ENCODE results near the gene IMPDH1.

Gene IMPDH1

DNA sequence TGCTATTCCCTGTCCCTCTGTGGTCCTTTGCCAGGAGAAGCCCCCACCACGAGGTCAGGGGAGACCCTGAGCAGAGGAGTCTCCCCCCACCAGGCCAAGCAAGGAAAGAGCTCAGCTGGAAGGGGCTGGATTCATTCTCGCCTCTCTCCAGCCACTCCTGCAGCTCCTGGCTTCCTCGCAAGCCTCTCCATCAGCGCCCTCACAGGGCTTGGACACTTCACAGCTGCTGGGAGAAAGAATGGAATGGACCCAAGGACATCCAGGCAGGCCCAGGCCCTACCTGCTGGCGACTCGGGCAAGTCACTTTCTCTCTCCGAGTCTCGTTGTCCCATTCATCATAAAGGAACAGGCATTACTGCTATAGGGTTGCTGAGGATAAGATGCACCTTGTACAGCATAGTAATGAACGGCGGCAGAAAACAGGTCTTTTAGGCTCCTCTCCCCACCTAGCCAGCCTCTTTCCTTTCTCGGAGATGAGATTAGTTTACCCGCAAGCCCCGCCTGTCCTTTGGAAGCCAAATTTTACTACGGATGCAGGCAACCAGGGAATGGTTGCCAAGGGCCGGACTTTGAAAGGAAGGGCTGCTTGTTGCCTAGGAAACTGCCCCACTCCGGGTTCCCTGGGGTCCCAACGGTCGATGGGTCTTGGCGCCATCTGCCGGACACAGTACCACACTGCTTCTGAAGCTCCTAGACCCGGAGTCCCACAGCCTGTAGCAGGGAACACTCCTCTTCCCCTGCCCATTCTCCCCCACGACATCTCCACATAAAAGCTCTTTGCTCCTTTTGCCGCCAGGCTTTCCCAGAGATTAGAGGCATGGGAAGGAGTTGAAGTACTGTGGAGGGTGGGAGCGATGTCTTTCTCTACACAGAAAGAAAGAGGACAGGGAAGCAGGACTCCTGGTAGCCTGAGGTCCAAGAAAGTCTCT lies 22.3 kb downstream of the IMPDH1 start:
- peak; percentile 79 for DNase-seq (ENCODE audit: low read depth)

DNA sequence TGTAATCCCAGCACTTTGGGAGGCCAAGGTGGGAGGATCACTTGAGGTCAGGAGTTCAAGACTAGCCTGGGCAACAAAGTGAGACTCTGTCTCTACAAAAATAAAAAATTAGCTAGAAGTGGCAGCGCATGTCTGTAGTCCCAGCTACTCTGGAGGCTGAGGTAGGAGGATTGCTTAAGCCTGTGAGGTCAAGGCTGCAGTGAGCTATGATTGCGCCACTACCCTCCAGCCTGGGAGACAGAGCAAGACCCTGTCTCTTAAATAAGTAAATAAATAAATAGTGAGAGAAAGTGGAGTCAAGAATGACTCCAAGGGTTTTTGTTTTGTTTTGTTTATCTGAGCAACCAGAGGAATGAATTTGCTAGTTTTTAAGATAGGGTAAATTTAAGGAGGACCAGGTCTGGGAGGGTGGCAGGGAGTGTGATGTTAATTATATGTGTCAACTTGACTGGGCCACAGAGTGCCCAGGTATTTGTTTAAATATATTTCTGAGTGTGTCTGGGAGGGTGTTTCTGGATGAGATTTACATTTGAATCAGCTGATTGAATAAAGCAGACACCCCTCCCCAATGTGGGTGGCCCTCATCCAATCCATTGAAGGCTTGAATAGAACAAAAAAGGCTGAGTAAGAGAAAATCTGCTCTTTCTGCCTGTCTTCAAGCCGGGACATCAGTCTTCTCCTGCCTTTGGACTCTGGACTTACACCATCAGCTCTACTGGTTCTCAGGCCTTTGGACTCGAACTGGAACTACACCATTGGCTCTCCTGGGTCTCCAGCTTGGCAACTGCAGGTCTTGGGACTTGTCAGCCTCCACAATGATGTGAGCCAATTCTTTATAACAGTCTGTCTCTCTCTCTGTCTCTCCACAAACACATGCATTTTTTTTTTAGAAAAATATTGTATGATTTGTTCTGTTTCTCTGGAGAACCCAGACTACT lies 23.5 kb downstream of the IMPDH1 start:
- no peak for DNase-seq (ENCODE audit: low read depth)

DNA sequence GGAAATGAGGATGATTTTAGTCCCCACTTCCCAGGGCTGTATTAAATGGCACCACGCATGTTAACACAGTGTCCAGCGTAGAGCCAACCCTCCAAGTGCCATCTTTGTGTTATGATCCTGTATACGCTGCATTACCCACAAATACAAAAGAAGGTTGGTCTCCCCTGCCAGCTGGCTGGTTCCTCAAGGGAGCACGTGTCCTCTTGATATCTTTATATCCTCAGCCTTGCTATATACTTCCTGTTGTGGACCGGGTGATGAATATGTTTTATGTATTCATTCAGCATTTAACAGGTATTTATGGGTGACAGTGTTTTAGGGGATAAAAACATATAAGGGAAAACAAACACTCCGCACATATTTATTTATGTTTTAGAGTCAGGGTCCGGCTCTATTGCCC lies 25.1 kb downstream of the IMPDH1 start:
- no peak for DNase-seq (ENCODE audit: low read depth)

DNA sequence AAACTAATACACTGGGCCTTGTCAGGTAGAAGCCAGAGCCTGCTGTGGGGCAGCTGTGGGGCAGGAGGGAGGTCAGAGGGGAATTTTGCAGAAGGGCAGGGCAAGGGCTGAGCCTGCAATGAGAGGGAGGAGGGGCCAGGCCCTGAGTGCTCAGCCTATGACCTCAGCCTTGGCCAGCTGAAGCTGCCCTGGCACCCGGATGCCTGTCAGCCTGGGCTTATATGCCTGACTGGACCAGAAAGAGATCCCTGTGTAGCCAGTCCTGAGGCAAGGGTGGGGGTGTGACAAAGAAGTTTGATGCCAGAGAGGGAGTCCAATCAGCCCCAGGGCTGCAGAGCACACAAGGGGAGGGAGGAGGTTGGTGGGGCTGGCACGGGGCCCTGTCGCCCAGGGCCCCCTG lies 26.0 kb downstream of the IMPDH1 start:
- no peak for DNase-seq (ENCODE audit: low read depth)

DNA sequence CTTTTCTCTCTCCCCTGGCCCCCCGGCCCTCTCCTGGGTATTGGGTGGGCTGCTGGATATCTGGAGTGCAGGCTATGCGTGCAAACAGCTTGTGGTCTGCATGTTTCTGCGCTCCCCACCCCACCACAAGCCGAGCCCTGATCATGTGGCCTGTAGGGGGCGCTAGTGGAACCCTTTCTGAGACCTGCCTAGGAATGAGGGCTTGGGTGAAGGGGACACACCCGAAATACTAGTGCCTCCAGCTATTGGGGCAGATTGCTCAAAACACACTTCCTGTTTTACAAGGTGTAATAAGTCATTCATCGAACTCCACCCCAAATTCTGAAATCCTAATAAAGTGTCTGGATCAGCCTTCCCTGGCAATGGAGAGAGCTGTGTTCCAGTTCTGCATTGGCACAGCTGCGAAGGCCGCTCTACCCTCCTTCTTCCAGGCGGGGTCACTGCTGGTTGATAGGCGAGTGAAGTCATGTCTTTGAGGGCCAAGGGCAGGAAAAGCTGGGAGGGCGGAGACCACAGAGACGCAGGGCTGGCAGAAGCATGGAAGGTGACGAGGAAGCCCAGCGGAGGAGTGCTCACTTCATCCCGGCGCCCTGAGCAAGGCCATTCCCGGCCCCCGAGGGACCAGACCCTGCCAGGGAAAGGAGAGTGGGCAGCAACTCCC lies 28.5 kb downstream of the IMPDH1 start:
- DNase-seq (ENCODE audit: low read depth), result no peak

DNA sequence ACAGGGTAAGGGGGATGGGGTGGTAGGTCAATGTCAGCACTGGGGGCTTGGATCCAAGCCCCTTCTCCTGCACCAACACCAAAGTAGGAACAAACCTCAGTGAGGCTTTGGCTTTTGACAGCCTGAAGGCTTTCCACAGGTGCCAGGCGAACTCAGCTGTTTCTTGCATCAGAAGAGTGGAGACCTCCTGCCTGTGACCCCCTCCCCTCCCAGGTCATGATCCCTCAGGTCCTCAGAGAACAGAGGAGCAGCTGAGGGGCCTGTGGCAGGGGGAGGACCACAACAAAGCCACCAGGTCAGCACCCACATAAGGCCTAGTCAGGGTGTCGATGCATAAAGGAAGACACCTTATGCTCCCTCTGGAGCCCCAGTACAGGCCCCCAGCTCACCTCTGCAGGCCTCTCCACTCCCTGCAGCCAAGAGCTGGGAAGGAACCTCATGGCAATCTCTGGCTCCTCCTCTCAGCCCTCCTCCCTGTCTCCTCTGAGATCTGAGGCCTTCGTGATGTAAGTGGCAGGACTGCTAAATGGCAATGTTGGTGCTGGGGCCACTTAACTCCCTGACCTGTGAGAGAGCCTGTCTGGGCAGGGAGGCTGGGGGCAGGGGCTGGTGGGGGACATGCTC lies 29.2 kb downstream of the IMPDH1 start:
- DNase-seq (ENCODE audit: low read depth), result no peak

DNA sequence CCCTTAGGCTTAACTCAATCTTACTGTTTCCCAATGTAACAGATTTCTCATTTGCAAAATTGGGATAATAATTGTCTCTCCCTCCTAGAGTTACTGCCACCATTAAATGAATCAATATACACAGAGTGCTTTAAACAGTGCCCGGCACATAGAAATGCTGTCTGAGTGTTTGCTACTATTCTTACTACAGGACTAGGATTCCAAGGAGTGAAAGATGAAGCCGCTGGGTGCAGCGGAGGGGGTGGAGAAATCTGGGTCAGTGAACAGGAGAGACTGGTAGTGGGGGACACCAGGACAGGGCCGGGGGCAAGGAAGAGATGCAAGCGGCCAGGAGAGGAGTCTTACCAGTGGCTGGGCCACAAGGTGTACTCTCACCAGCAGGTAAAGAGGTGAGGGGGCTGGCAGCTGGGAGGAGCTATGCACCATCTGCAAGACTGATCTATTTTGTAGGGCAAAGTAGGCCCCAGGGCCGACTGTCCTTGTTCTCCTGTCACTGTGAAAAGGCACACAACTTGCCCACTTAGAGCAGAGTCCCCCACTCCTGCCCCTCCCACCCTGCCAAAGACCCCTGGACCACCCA lies 29.8 kb downstream of the IMPDH1 start:
- no peak for DNase-seq (ENCODE audit: low read depth)

DNA sequence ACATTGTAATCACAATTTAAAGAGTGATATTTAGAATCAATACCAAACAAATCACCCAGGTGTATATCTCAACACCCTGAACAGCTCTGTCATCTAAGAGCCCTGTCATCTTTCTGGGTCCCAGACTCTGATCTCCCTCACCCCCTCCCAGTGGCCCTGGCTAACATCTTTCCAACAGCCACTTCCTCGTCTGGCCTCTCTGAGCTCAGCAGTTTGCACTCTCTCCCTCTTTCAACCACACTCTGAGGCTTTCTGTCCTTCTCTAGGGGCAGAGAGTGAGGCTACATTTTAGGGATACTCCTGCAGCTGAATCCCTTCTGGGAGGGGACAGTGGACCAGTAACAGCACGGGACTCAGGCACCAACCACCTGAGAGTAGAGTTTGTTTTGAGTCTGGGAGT lies 31.1 kb downstream of the IMPDH1 start:
- DNase-seq (ENCODE audit: low read depth), result no peak

DNA sequence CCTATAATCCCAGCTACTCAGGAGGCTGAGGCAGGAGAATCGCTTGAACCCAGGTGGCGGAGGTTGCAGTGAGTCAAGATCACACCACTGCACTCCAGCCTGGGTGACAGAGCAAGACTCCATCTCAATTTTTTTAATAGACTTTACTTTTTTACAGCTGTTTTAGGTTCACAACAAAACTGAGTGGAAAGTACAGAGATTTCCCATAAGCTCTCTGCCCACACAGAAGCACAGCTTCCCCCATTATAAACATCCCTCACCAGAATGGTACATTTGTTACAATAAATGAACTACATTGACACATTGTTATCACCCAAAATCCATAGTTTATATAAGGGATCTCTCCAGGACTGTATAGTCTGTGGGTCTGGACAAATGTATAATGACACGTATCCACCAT lies 33.7 kb downstream of the IMPDH1 start:
- no peak for DNase-seq (ENCODE audit: low read depth)

DNA sequence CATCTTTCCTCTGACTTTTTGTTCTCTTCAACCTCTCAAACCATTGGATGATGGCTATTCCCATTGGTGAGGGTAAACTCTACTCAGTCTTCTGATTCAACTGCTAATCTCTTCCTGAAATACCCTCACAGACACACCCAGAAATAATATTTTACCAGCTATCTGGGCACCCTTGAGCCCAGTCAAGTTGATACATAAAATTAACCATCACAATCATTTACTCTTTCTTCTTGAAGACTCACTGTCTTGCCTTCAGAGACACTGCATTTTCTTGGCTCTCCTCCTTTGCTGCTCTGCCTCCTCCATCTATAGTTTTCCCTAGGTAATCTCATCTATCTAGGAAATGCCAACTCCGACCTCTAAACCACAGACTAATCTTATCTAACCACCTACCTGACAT lies 35.7 kb downstream of the IMPDH1 start:
- DNase-seq (ENCODE audit: low read depth), result no peak

DNA sequence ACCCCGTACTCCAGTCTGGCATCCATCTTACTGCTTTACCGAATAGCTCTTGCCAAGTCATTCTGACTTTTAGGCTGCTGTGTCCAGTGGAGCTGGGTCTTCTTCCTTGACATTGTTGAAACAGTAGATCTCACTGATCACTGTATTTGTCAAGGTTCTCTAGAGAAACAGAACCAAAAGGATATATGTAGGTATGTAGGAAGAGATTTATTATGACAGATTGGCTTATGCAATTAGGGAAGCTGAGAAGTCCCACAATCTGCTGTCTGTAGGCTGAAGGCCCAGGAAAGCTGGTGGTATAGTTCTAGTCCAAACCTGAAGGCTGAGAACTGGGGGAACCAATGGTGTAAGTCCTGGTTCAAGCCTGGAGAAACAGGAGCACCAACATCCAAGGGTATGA lies 36.2 kb downstream of the IMPDH1 start:
- DNase-seq (ENCODE audit: low read depth), result no peak

DNA sequence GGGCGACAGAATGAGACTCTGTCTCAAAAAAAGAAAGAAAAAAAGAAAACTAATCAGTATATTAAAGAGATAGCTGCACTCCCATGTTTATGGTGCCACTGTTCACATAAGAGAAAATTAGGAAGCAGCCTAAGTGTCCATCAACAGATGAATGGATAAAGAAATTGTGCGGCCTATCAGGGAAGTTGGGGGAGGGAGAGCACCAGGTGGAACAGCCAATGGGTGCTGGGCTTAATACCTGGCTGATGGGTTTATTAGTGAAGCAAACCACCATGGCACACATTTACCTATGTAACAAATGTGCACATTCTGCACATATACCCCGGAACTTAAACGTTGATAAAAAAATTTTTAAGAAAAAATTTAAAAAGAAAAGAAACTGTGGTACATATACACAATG lies 39.3 kb downstream of the IMPDH1 start:
- no peak for DNase-seq (ENCODE audit: low read depth)

DNA sequence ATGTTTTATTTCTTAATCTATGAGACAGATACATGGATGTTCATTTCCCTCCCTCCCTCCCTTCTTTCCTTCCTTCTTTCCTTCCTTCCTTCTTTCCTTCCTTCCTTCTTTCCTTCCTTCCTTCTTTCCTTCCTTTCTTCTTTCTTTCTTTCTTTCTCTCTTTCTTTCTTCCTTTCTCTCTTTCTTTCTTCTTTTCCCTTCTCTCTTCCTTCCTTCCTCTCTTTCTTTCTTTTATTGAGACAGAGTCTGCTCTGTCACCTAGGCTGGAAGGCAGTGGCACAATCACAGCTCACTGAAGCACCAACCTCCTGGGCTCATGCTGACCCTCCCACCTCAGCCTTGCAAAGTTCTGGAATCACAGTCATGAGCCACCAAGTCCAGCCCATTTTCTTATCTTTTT lies 42.8 kb downstream of the IMPDH1 start:
- DNase-seq (ENCODE audit: low read depth), result no peak

DNA sequence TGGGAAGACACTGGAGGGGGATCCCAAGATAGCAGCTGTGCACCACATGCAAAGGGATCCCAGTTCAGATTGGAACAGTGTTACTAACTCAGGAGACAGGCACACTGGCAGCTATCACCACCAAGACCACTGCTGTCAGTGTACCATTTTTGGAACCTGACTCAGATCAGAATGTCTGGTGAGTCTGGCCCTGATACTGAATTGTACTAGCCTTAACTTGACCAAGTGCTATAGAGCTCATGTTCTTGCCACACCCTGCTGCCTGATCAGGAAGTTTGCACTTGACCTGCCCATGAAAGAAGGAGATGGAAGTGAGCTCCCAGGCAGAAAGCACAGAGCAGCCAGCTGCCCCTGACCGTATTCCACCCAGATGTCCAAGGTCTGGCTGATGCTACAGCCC lies 43.5 kb downstream of the IMPDH1 start:
- DNase-seq (ENCODE audit: low read depth), result no peak

DNA sequence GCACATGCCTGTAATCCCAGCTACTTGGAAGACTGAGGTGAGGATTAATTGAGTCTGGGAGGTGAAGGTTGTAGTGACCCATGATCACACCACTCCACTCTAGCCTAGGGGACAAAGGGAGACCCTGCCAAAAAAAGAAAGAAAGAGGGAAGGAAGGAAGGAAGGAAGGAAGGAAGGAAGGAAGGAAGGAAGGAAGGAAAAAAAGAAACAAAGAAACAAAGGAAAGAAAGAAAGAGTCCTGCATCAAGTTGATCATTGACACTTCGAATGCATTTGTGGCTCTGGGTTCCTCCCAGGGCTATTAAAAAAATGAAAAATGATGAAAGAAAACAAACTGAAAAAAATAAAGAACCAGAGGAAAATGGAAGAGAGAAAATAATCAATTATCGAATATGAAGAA lies 44.4 kb downstream of the IMPDH1 start:
- no peak for DNase-seq (ENCODE audit: low read depth)

DNA sequence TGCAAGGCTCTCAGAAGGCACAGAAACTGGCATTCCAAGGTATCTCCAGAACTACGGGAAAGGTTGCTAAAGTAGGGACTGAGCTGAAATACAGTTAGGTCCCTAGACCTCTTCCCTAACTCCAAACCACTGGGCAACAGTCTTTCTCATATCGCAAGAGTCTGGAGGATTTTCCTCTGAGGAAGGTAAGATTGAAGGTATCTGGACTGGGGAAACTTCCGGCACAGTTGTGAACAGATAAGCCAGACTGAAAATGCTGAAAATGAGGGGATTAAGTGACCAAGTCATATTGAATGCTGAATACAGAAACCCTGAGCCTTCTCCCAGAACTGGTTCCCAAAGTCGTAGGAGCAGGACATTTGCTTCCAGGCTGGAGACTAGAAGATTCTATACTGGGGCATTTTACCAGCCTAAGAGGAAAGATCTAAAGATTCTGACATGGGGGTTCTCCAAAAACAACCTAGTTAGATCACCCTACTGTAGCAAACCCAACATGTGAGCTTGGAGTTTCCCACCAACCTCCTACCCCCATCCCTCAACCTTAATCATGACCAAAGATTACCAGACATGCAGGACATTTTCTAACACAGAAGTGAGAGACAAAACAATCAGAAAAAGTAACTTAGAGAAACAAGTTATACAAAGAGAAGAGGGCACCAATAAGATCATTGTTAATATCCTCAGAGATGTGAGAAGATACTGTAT lies 45.5 kb downstream of the IMPDH1 start:
- no peak for DNase-seq (ENCODE audit: low read depth)

DNA sequence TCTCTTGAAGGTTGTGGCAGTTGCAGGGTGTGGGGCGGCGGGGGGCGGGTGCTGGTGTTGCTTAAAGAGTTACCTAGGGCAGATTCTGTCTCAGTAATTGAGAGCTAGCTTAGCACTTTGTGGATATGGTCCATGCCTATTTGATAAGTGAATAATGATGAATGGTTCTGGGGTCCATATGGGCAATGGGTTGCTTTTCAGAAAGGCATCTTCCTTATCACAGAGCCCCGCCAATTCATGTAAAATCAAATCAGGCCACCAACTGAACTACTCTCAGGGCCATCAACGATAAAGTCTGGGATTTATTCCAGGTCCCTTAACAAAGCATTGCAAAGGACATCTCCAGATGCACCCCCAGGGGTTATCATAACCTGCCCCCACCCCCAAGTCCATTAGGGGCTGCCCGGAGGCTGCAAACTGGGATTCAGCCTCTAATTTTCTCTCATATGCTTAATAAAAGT lies 46.5 kb downstream of the IMPDH1 start:
- DNase-seq (ENCODE audit: low read depth), result no peak

DNA sequence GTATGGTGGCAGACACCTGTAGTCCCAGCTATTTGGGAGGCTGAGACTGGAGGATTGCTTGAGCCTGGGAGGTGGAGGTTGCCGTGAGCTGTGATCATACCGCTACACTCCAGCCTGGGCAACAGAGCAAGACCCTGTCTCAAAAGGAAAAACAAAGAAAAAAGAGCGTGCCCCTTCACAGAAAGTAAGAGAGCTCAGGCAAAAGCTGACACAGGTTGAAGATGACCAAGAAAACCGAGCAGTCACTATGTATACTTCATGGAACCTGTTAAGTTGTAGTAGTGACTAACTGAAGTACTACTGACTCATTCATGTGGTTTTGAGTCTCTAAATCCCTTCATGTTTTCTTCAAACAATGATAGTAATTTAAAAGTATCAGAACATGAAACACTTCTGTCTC lies 47.1 kb downstream of the IMPDH1 start:
- no peak for DNase-seq (ENCODE audit: low read depth)

DNA sequence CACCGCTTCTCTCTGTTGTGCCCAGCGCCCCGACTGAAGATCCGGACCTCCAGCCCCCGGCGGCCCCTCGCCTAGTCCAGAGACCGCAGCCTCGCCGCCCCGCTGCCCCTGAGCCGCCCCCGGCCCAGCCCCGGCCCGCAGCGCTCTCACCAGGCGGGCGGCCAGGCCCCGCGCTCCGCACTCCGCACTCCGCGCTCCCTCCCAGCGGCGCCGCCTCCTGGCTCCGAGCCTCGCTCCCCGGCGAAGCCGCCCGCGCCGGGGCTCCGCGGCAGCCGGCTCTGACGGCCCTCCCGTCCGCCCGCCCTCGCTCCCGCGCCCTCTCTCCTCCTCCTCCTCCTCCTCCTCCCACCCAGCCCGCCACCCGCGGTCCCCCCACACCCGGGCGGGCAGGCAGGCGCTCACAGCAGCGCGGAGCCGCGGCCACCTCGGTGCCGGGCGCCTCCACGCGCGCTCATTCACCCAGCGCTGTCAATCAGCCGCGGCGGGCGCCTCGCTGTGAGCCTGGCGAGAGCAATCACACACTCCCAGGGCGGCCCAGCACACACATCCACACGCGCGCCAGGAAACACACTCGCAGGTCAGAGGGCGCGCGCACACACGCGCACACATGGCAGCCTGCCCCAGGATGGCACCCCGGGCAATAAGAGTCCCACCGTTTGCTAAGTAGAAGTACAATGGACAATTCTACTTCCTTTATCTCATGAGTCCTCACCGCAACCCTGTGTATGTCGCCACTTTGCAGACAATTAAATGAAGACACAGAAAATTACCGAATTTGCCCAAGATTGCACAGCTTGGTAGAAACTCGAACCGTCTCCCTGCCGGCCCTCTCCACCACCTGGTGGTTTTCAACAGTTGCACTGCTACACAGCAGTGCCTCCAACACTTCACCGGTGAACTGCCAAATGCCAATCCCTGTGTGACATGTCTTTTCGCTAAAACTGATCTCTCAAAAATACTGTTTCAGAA lies 48.1 kb downstream of the IMPDH1 start, which contains the start of gene PRRT4:
Gene PRRT4, minus strand, starts transcription at position 280 of the 969 bp plus-strand sequence.
- DNase-seq (ENCODE audit: low read depth), result no peak

DNA sequence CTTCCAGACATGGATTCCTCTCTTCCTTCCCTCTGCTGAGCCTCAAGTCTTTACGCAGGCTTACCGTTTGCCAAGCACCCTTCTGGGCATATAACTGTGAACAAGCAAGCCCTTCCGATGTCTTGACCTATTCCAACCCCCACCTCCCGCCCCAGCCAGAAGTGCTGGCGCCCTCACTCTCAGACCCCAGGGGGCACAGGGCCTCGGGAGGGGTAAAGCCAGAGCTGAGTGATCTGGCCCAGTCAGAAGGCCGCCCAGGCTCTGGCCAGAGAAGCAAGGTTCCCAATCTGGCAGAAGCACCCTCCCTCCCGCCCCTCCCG lies 49.5 kb downstream of the IMPDH1 start:
- DNase-seq (ENCODE audit: low read depth), result no peak

Measured in fibroblast of gingiva (primary cell).